Endothelial cell (in vitro differentiated cells): ENCODE data around the gene FYTTD1. TPM values are rescaled to one million over a fixed set of nuclear protein-coding genes. Genes with fewer than 3 reads are reported as not detected.

ENCODE experiments used
- DNase-seq: peaks from one replicate; pipeline ENCODE4 v3.0.0; 2021; ENCODE audit warnings: low spot score
- H3K27ac Mint-ChIP-seq: one replicate; pipeline ENCODE4 v1.8.0; 2021; ENCODE audit warnings: mixed read lengths, inconsistent platforms; ENCODE audit not compliant: unreplicated experiment
- H3K27me3 Mint-ChIP-seq: one replicate; pipeline ENCODE4 v1.8.0; 2021; ENCODE audit warnings: mild to moderate bottlenecking, moderate library complexity, mixed read lengths, inconsistent platforms; ENCODE audit not compliant: unreplicated experiment
- H3K36me3 Mint-ChIP-seq: one replicate; pipeline ENCODE4 v1.8.0; 2021; ENCODE audit warnings: mild to moderate bottlenecking, low read depth, mixed read lengths, inconsistent platforms; ENCODE audit not compliant: unreplicated experiment
- H3K4me1 Mint-ChIP-seq: one replicate; pipeline ENCODE4 v1.8.0; 2021; ENCODE audit warnings: mild to moderate bottlenecking, mixed read lengths, inconsistent platforms; ENCODE audit not compliant: unreplicated experiment
- H3K4me3 Mint-ChIP-seq: one replicate; pipeline ENCODE4 v1.8.0; 2021; ENCODE audit warnings: mild to moderate bottlenecking, mixed read lengths, inconsistent platforms; ENCODE audit not compliant: unreplicated experiment
- H3K9me3 Mint-ChIP-seq: one replicate; pipeline ENCODE4 v1.8.0; 2021; ENCODE audit warnings: mixed read lengths, inconsistent platforms; ENCODE audit not compliant: unreplicated experiment
- CTCF ChIP-seq: fragments of 200-600 bp; sonication (generic); IDR thresholded peaks from one replicate; pipeline ENCODE4 v1.5.0; 2021; ENCODE audit warnings: antibody characterized with exemption; ENCODE audit not compliant: unreplicated experiment
- total RNA-seq: library from RNA; stranded (reverse); fragmentation: NEBNext Ultra II Directional; extraction: Animal tissue kit (Norgen Biotek cat#: 25700); gene quantifications from one replicate; pipeline ENCODE4 v1.2.1, GENCODE V29; 2021; ENCODE audit not compliant: unreplicated experiment

The FYTTD1 gene
- total RNA-seq, 1 donor from 2014 or later = 65.3 TPM

- no peaks in the 10 kb centered on the region for H3K27me3 Mint-ChIP-seq
- H3K36me3 Mint-ChIP-seq = peaks cover 9% of the 10 kb centered on the region
- TF ChIP-seq CTCF = no peak
- peaks cover 14% of the 10 kb centered on the region for H3K4me1 Mint-ChIP-seq
- H3K4me3 Mint-ChIP-seq = peak overlapping the region; percentile 97
- no peaks in the 10 kb centered on the region for H3K9me3 Mint-ChIP-seq
- peak overlapping the region; percentile 28 for H3K27ac Mint-ChIP-seq
- no peak for DNase-seq
Measured at GRCh38 chr3:197748597-197749314, 927 bp upstream of the FYTTD1 start.

- peaks cover 14% of the 10 kb centered on the region for H3K4me1 Mint-ChIP-seq
- TF ChIP-seq CTCF = no peak
- H3K27me3 Mint-ChIP-seq = no peaks in the 10 kb centered on the region
- peaks cover 9% of the 10 kb centered on the region for H3K36me3 Mint-ChIP-seq
- peak overlapping the region; percentile 97 for H3K4me3 Mint-ChIP-seq
- peak overlapping the region; percentile 28 for H3K27ac Mint-ChIP-seq
- no peak for DNase-seq
- H3K9me3 Mint-ChIP-seq = no peaks in the 10 kb centered on the region
Measured at GRCh38 chr3:197749315-197749600, 425 bp upstream of the FYTTD1 start.

GRCh38 chr3:197750396-197750831 lies 731 bp downstream of the FYTTD1 start:
- H3K4me3 Mint-ChIP-seq = peak overlapping the region; percentile 98
- peaks cover 9% of the 10 kb centered on the region for H3K36me3 Mint-ChIP-seq
- peak; percentile 70 for DNase-seq
- H3K4me1 Mint-ChIP-seq = peaks cover 14% of the 10 kb centered on the region
- H3K27ac Mint-ChIP-seq = peak overlapping the region; percentile 70
- no peaks in the 10 kb centered on the region for H3K27me3 Mint-ChIP-seq
- H3K9me3 Mint-ChIP-seq = no peaks in the 10 kb centered on the region
- no peak for TF ChIP-seq CTCF

GRCh38 chr3:197750858-197751737 lies 1.4 kb downstream of the FYTTD1 start:
- Mint-ChIP-seq H3K9me3 (no peaks in the 10 kb centered on the region), H3K36me3 (peaks cover 9% of the 10 kb centered on the region), H3K27ac (peak overlapping the region; percentile 70), H3K4me3 (peak overlapping the region; percentile 98), H3K4me1 (peaks cover 14% of the 10 kb centered on the region), H3K27me3 (no peaks in the 10 kb centered on the region)
- TF ChIP-seq CTCF = no peak
- DNase-seq = peak; percentile 9

GRCh38 chr3:197752107-197752506 lies 2.4 kb downstream of the FYTTD1 start:
- H3K4me3 Mint-ChIP-seq = peak overlapping the region; percentile 74
- TF ChIP-seq CTCF = no peak
- H3K4me1 Mint-ChIP-seq = peaks cover 14% of the 10 kb centered on the region
- no peaks in the 10 kb centered on the region for H3K9me3 Mint-ChIP-seq
- DNase-seq = no peak
- H3K27ac Mint-ChIP-seq = no peak overlapping the region
- no peaks in the 10 kb centered on the region for H3K27me3 Mint-ChIP-seq
- peaks cover 9% of the 10 kb centered on the region for H3K36me3 Mint-ChIP-seq
